Measurements from ENCODE around the gene FJX1.
A peak's percentile ranks its signal among the peaks of the same experiment; 100 is the strongest.

The FJX1 gene

DNA sequence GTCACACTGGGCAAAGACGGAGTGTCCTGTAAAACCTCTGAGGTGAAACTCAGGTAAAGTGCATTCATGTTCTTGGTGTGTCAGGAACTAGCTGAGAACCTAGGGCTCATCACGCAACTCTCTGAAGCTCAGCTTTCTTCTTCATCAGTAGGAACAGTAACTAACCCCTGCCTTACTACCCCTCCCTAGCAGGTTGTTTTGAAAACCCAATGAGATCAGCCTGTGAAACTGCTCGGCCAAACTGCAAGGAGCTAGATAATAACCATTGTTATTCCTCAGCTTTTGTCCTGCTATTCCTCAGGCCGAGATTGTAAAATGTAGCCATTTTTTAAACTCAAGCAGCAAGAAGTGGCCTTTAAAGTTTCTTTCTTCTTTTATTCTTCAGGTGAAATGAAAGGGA lies 9.8 kb upstream of the FJX1 start:
- no peak for DNase-seq

DNA sequence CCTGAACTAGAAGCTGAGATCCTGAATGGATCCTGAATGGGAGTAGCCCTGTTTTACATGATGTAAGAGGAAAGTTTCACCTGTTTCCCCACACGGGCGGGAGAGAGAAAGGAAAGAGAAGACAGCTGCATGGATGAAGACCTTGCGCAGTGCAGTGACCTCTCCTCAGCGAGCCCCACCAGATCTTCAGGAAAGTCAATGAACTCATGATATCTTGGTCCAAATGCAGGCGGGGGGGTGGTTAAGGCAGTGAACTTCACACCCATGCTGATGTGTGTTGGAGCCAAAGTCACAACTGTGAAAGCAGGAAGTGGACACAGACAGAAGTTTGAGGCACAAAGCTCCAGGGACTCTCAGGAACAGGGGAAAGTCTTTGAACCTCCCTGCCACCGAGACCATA lies 8.6 kb upstream of the FJX1 start:
- no peak for DNase-seq

DNA sequence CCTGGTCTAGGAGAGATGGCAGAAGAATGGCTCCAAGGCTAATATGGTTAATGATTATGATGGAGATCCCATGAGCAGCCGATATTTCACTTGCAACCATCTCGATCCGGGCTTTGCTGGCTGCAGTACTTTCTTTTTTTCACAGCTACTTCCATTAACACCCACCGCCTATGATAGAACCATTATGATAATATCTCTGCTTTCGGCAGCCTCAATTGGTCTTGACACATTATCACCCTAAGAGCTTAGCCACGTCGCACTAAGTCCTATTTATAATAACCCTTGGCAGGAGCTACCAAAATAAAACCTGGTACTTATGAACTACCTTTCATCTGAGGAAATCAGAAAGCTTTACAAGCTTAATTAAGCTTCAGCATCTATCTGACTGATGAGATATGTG lies 7.6 kb upstream of the FJX1 start:
- no peak for DNase-seq

DNA sequence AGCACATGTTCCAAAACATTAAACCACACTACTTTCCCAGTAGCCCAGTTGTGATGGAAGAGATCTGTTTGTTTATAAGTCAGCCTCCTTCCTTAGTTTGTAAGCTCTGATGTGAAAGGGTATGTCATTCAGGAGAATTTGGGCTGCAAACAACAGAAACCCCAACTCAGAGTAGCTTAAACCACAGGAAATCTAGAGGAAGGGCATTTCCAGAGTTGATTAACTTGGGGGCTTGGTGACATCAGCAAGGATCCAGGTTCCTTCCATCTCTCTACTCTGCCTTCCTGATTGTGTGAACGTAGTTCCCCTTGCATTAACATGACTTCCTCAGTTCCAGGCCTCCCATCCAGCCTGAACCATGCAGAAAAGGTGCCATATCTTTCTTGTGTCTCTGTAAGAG lies 6.5 kb upstream of the FJX1 start:
- DNase-seq, result no peak

DNA sequence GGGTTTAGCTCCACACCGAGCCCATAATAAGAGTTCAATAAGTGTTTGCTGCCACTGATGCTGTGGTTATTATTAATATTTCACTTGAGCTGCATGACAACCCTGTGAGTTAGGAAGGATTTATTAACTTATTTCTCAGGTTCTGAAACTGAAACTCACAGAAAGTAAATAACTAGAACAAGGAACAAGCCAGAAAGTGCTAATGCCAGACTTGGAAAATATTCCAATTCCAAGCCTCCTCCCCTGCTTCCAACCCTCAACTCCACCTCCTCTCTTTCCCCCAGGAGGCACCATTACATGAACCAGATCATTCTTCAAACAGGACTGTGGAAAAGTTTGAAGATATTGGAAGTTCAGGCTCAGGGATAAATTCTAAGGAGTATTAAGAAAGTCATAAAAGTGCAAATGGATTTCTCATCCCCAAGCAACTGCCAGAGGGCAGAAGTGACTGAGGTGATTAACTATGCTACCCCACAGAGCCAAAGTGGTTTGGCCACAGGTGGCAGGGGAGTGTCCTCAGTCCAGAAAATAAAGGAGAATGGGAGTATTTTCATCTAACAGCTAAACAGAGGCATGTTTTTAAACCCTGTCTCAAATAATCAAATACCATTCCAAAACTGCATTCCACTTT lies 3.2 kb upstream of the FJX1 start:
- DNase-seq, result no peak

DNA sequence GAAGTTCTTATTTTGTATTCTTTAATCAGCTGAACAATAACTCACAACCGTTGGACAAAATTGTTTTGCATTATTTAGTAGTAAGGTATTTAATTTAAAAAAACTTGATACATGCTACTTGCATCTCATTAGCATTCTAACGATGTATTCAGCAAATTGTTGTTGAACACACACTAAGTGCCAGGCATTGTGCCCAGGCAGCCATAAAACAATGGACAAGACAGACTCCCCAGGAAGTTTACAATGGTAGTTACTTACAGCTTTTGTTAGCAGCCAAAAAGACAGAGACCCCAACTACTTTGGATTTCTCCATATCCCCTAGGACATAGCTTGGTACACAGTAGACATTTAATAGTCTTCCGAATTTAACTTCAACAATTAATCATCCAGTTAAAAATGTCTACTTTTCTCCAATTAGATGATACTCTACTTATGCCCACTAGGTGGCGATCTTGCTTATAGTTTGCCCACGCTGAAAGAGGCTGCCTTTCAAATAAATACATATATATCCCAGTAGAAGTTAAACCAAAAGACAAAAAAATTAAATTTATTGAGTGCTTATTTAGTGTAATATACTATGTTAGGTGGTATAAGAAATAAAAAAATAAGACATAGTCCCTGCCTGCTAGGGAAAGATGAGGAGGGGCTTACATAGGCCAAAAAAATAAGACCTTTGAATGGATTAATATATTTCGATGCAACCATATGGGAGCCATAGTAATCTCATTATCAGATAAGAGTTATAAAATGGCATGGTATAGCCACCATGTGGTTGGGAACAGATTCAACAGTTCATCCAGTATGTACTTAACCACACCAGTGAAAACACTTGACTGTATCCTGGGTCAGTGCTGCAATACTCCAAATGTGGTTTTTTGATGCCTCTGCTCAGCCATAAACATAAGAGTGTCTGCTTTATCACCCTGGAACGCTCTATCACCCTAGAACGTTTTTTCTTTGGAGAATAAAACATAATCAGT lies 2.0 kb upstream of the FJX1 start:
- peak; percentile 52 for DNase-seq

DNA sequence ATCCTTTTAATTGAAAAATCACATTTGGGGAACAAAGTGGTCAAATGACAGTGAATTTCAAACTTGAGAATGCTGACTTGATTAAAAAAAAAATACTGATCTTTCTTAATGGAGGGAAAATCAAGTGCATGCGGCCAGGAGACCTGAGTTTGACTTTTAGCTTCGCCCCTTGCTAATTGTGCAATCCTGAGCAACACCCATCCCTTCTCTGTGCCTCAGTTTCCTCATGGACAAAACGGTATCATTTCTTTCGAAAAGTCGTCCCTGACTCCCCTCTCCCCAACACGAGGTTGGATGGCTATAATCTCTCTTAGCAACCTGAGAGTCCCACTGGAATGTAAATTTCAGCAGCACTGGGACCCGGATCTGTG lies 959 bp upstream of the FJX1 start:
- DNase-seq, result no peak

DNA sequence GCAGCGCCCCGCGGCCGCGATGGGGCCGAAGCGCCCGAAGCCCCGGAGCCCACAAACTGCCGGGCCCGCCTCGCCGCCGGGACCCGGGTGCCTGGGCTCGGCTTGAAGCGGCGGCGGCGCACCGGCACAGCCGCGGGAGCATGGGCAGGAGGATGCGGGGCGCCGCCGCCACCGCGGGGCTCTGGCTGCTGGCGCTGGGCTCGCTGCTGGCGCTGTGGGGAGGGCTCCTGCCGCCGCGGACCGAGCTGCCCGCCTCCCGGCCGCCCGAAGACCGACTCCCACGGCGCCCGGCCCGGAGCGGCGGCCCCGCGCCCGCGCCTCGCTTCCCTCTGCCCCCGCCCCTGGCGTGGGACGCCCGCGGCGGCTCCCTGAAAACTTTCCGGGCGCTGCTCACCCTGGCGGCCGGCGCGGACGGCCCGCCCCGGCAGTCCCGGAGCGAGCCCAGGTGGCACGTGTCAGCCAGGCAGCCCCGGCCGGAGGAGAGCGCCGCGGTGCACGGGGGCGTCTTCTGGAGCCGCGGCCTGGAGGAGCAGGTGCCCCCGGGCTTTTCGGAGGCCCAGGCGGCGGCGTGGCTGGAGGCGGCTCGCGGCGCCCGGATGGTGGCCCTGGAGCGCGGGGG lies 346 bp downstream of the FJX1 start:
- DNase-seq, result no peak

DNA sequence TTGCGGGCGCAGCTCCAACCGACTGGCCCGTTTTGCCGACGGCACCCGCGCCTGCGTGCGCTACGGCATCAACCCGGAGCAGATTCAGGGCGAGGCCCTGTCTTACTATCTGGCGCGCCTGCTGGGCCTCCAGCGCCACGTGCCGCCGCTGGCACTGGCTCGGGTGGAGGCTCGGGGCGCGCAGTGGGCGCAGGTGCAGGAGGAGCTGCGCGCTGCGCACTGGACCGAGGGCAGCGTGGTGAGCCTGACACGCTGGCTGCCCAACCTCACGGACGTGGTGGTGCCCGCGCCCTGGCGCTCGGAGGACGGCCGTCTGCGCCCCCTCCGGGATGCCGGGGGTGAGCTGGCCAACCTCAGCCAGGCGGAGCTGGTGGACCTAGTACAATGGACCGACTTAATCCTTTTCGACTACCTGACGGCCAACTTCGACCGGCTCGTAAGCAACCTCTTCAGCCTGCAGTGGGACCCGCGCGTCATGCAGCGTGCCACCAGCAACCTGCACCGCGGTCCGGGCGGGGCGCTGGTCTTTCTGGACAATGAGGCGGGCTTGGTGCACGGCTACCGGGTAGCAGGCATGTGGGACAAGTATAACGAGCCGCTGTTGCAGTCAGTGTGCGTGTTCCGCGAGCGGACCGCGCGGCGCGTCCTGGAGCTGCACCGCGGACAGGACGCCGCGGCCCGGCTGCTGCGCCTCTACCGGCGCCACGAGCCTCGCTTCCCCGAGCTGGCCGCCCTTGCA lies 1.0 kb downstream of the FJX1 start:
- DNase-seq, result no peak

DNA sequence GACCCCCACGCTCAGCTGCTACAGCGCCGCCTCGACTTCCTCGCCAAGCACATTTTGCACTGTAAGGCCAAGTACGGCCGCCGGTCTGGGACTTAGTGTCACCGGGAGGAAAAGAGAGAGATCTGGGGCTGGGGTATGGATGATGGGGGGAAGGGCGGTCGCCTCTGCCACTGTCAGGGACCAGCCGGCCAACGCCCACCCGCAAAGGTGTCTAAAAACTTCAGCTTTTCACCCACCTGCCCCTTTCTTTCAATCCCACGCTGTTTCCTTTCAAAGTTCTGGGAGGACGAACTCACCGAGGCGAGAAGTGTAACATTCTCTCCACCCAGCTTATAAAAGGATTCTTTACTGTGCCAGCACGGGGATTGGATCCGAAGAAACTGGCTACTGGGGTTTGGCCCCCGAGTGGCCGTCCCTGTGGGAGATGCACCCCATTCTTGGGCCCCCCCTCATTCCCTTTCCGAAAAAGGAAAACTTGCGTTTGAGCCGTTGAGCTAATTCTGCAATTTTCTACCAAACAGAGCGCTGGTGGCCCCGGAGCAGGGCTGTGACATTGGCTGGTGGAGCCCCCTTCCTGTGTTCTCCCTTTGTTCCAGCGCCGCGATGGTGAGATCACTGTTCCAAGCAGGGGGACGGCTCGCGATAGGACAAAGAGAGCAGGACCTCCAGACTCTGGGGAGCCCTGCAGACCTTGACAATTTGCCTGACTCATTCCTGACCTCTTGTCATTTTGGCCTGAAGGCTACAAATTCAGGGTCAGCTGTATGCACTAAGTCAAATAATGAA lies 1.8 kb downstream of the FJX1 start:
- DNase-seq, result no peak

DNA sequence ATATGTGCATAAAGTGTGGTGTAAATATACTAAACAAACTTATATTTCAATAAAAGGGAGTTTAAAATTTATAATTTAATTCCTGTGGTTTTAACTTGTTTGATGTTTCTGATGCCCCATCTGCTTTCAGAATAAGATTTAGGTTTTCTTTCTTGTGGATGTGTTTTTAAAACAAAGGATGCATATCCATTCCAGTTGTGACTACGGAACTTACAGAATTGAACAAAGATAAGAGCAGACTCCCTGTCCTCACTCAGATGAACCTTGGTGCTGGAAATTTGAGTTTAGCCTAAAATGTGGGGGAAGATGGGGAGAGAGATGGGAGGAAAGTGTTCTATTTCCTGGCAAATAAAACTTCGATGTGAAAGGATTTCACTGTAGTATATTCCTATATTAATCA lies 2.5 kb downstream of the FJX1 start:
- DNase-seq, result no peak

DNA sequence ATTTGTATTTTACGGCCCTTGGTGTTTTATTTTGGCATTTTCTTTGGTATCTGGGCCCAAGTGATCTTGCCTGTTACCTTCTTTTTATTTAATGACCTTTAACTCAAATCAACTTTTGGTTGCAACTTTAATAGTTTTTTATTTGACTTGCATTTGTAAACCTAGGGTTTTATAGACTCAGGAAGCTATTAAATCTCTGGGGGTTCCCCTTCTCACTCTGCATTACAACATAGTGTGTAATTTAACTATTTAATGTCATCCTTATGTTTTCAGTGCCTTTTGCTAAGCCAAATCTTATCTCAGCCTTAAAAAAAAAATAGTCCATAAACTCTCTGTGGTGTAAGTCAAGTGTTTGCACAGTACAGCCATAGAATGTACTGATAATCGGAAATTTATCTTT lies 3.4 kb downstream of the FJX1 start:
- DNase-seq, result no peak

DNA sequence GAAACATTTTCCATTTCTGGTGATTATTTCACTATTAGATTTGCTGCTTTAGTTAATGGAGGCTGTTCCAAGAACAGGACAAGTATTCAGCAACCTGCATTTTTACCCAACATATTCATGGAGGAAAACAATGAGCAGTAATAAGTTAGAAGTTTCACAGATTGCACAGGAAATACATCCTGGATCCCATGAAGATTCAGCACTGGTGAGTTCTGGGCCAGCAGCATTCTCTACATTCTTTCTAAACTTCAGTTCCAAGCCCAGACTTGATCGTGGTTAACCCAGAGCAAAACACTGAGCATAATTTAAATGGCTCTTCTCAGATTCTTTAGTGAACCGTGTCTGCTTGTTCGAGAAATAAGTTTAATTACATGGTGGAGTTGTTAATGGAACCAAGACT lies 3.8 kb downstream of the FJX1 start:
- no peak for DNase-seq

DNA sequence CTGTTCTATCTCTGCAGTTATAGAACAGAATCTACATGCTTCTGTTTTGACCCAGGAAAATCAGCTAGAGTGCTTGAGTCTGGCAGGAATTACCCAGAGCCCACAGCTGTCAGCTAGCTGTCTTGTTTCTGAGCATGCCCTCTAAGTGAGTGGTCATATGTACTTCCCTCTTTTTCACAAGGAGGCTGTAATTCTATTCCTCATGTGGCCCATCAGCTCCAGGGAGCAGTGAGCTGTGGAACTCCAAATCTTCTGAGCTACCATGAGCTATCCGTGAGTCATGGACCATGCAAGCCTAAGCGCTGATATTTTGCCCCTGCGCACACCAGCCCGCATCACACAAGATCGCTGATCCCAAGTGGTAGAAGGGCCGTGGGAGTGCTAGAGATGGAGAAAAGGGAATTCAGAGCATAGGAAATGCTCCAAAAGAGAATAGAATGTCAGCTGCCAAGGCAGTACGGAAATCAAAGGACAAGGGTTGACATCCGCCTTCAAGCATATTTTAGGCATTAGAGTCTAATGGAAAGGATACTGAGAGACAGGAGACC lies 5.4 kb downstream of the FJX1 start:
- DNase-seq, result no peak

DNA sequence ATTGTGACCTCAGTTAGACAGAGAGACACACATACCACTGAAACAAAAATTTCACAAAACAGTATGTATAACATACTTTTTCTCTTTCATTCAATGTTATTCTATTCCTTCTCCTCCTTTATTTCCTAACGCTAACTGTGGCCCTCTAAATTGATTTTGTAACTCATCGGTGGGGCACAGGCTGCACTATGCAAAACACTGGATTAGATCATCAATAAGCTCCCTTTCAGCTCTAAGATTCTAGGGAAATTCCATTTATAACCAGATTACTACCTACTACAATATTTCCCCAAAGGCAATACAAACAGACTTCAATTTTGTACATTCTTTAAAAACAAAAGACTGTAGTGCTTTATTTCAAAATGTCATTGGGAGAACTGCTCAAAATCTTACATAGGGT lies 6.1 kb downstream of the FJX1 start:
- no peak for DNase-seq

DNA sequence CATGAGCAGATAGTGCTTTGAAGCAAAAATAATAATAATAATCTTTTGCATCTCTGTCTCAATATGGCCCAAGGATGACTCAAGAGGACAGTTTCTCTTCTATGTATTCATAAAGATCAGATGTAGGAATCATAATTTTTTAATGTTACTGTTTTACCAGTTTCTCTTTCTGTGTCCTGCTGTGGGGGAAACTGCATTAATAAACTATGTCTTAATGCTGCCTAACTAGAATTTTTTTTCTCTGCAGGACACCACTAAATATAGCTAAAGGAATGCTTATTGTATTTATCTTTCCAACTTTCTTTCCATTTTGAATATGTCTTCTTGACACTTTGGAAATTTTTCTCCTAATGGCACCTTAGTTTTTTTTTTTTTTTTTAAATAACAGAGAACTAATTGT lies 6.5 kb downstream of the FJX1 start:
- no peak for DNase-seq

DNA sequence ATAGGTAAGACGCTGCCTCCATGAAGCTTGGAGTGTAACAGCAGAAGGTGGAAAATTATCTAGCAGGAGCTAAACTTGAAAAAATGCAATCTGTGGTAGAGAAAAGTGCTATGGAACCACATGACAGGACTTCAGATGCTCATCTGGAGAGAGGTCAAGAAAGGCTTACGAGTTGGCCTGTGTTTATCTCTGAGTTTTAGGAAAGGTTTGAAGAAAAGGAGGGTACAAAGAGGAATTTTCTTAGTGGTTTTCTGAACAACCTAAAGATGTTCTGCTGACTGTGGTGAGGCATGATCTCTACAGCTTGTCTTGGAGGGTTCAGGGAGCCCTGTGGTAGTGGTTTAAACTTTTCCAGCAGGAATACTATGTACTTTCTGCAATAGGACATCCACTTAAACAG lies 8.2 kb downstream of the FJX1 start:
- DNase-seq, result no peak

DNA sequence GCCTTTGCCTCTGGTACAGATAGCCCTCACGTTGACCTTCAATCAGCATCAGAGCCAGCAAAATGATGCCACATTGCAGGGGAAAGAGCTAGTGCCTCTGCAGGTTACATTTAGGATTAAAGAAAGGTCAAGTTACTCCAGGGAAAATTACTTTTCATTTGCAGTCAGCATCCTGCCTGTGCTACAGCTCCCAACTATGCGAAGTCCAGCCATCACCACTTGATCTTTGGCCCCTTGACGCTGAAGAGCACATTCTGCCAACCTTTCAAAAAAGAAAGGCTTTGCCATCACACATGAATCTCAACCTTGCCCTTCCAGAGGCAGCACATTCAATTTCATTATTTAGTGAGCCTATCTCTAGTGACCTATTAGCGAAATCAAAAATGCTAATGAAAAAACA lies 11.3 kb downstream of the FJX1 start:
- no peak for DNase-seq

DNA sequence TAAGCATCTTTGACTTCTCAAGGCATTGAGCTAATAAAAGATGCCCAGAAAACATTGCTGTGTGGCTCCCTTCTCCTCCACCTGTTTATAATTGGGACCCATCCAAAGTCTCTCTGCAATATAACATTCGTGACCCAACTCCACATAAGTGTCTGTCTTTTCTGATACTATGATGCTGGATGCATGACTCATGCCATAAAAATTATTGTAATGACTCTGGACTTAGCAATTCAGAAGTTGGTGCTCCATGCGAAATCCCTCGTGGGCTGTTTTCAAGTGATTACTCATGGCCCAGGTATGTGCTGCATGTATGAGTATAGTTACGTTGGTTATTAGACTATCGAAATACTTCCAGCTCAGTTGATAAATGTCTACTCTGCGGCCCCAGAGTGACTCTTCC lies 11.7 kb downstream of the FJX1 start:
- no peak for DNase-seq

DNA sequence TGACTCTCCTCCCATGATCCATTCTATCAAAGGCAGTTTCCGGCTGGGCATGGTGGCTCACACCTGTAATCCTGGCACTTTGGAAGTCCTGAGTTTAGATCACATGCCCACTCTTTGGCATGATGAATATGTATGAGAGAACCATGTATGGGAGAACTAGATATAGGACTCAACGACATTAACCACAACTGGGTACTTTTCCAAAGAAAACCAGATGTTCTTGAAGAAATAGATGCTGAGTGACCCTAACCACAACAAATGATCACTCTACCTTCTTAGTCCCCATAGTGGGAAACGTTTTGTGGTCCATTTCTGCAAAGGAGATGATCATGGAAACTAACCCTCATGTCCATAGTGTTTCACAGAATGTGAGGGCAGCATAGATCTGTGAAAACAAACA lies 13.6 kb downstream of the FJX1 start:
- no peak for DNase-seq

DNA sequence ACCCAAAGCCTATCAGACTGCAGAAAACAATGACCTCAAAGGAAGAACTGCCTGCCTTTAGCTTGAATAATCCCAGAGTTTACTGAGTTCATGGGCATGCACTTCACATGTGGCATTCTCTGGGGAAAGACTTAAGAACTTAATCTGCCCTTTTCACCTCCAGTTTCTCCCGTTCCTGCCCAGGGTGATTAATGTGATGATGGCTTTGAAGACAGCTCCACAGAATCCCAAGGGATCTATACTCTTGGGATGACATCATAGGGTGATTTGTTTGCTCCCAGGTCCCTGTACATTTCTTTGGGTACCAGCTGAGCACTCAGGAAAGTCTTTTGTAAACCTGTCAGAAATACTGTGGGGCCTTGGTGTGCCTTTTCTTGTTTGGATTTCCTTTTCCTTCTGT lies 14.0 kb downstream of the FJX1 start:
- no peak for DNase-seq

DNA sequence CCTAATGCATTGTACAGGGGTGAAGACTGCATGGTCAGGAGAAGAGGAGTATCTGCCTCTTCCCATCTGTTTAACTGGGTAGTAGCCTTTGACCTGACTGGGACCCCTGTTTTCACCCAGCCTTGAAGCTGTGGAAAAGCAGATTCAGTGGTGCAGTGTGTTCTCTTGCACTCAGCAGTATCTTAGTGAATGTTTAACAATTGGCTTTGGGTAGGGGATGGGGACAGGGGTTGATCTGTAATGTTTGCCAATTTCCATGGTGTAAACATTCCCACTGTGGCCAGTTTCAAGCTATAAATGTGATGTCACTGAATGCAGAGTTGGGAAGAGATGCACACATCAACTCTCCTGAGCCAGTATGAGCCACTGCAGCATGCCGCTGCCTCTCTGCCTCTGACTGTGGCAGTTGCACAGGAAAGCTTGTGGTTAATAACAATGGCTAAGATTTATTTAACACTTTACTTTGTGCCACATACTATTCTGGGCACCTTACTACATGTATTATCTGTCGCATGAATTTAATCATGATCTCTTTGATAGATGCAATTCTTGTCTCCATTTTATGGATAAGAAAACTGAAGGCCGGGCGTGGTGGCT lies 15.7 kb downstream of the FJX1 start:
- DNase-seq, result no peak

Data from CD4-positive, alpha-beta T cell treated with Interleukin-17A for 1 hour (primary cell).